ENCODE data around the gene SATB2. TPM values are rescaled to one million over a fixed set of nuclear protein-coding genes. Genes with fewer than 3 reads are reported as not detected.

Gene SATB2
- total RNA-seq: 1 to 10 TPM; 2.2 to 6.6 (median 5.0) TPM

GRCh38 chr2:199457147-199458008 is at the start of gene SATB2:
SATB2 (minus strand) TSS chr2:199457939; CDS start chr2:199456037, 1,902 bp downstream.
- Histone ChIP-seq H3K4me1 (peaks cover 37 to 52% (median 45%) of the 10 kb centered on the region in 4 donors), H3K4me3 (peak within 1 kb of the TSS; percentile 74 to 87 (median 83)), H3K9me3 (no peaks in the 10 kb centered on the region), H3K36me3 (no peaks in the 10 kb centered on the region), H3K27me3 (peaks cover 3 to 83% (median 67%) of the 10 kb centered on the region in 4 donors), H3K27ac (replicated peaks in 1 of 4) (peak within 1 kb of the TSS; percentile 79 to 84 (median 82))
- intact Hi-C loops (cut with DNase I): no loop called here
- TF ChIP-seq, protein P1, sequence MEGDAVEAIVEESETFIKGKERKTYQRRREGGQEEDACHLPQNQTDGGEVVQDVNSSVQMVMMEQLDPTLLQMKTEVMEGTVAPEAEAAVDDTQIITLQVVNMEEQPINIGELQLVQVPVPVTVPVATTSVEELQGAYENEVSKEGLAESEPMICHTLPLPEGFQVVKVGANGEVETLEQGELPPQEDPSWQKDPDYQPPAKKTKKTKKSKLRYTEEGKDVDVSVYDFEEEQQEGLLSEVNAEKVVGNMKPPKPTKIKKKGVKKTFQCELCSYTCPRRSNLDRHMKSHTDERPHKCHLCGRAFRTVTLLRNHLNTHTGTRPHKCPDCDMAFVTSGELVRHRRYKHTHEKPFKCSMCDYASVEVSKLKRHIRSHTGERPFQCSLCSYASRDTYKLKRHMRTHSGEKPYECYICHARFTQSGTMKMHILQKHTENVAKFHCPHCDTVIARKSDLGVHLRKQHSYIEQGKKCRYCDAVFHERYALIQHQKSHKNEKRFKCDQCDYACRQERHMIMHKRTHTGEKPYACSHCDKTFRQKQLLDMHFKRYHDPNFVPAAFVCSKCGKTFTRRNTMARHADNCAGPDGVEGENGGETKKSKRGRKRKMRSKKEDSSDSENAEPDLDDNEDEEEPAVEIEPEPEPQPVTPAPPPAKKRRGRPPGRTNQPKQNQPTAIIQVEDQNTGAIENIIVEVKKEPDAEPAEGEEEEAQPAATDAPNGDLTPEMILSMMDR (IDR thresholded peaks at IDR 0.05): no peak
- TF ChIP-seq EP300 (IDR thresholded peaks at IDR 0.05) (no peak), POLR2AphosphoS5 (IDR thresholded peaks at IDR 0.05) (no peak), POLR2A (IDR thresholded peaks at IDR 0.05; ENCODE audit: low read depth) (no peak)
- DNase-seq (ENCODE audit: extremely low spot score): peak; percentile 90
- 2% methylated on average over 50 of the region's 61 CpGs for WGBS

DNA sequence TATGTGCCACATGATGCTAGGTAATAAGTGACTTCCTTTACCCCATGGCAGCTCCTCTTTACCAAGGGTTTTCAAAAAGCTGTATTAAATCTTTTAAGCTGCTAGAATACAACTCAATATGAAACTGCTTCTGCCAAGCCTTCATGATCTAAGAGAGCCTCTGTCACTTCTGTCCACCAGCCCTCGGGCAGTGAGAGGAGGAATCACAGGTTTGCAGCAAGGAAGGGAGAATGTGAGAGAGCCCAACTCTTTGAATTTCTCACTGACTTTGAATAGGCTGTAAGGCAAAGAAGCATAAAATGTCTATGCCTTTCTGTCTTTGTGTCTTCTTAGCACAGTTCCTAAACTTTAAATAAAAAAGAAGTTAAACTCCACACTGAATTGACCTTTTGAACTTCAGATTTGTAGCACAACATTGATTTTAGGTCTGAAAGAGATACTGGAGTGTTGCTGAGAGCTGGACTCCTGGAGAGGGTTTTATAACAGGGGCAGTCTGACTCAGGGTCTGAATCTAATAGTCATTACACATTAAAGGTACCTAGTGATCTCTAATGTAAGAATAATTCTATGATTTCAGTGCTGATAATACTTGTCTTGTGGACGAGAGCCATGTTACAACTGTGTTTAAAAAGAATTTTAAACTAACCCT is 48.1 kb upstream of the SATB2 start:
- Histone ChIP-seq H3K27me3 (peaks cover 0 to 4% (median 0%) of the 10 kb centered on the region in 4 donors), H3K4me3 (no peak overlapping the region), H3K9me3 (no peaks in the 10 kb centered on the region), H3K4me1 (no peaks in the 10 kb centered on the region), H3K27ac (replicated peaks in 1 of 4) (no peak overlapping the region), H3K36me3 (no peaks in the 10 kb centered on the region)
- intact Hi-C loops (cut with DNase I): no loop called here
- WGBS: 48% methylated on average over 2 of the region's 2 CpGs
- TF ChIP-seq, protein P1 (IDR thresholded peaks at IDR 0.05): no peak
- no peak for DNase-seq (ENCODE audit: extremely low spot score)

GRCh38 chr2:199503148-199503547 is 45.4 kb upstream of the SATB2 start:
- intact Hi-C loops (cut with DNase I): no loop called here
- TF ChIP-seq POLR2AphosphoS5 (IDR thresholded peaks at IDR 0.05) (no peak), EP300 (IDR thresholded peaks at IDR 0.05) (no peak), POLR2A (IDR thresholded peaks at IDR 0.05; ENCODE audit: low read depth) (no peak)
- TF ChIP-seq, protein P1 (IDR thresholded peaks at IDR 0.05): no peak
- Histone ChIP-seq H3K36me3 (no peaks in the 10 kb centered on the region), H3K9me3 (no peaks in the 10 kb centered on the region), H3K27ac (replicated peaks in 1 of 4) (no peak overlapping the region), H3K4me3 (no peak overlapping the region), H3K4me1 (no peaks in the 10 kb centered on the region), H3K27me3 (no peaks in the 10 kb centered on the region)
- DNase-seq (ENCODE audit: extremely low spot score): no peak

DNA sequence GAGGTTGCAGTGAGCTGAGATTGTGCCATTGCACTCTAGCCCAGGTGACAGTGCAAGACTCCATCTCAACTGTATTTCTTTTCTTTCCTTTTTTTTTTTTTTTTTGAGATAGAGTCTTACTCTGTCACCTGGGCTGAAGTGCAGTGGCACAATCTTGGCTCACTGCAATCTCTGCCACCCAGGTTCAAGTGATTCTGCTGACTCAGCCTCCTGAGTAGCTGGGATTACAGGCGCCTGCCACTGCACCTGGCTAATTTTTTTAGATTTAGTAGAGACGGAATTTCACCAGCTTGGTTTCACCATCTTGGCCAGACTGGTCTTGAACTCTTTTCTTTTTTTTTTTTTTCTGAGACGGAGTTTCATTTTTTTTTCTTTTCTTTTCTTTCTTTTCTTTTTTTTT is 41.3 kb upstream of the SATB2 start:
- Histone ChIP-seq H3K27me3 (no peaks in the 10 kb centered on the region), H3K9me3 (no peaks in the 10 kb centered on the region), H3K36me3 (no peaks in the 10 kb centered on the region), H3K4me3 (no peak overlapping the region), H3K27ac (replicated peaks in 1 of 4) (no peak overlapping the region), H3K4me1 (no peaks in the 10 kb centered on the region)
- TF ChIP-seq, protein P1 (IDR thresholded peaks at IDR 0.05): no peak
- TF ChIP-seq POLR2A (IDR thresholded peaks at IDR 0.05; ENCODE audit: low read depth) (no peak), EP300 (IDR thresholded peaks at IDR 0.05) (no peak), POLR2AphosphoS5 (IDR thresholded peaks at IDR 0.05) (no peak)
- 84% methylated on average over 3 of the region's 3 CpGs for WGBS
- intact Hi-C loops (cut with DNase I): no loop called here
- DNase-seq (ENCODE audit: extremely low spot score): no peak

Data from esophagus muscularis mucosa (tissue), 4 donors.